SU-DHL-6 (cell line): Measurements from ENCODE around the gene DMC1.

Experiments used
- H2AFZ ChIP-seq: fragments of 200-600 bp; sonication (generic); 2 replicates; pipeline ENCODE4 v1.6.1; 2014; ENCODE audit warnings: low read depth, mild to moderate bottlenecking, moderate library complexity, mixed read lengths, antibody characterized with exemption, low read length; ENCODE audit not compliant: severe bottlenecking
- H3F3A ChIP-seq: fragments of 200-600 bp; shearing (Covaris generic); 2 replicates; pipeline ENCODE4 v1.6.0; 2016; ENCODE audit warnings: antibody characterized with exemption, mild to moderate bottlenecking; ENCODE audit not compliant: insufficient read depth
- H3K27ac ChIP-seq: fragments of 200-600 bp; sonication (generic); 2 replicates; pipeline ENCODE4 v1.5.1; 2016; ENCODE audit warnings: low read depth, mild to moderate bottlenecking, low read length, moderate library complexity, mixed read lengths
- H3K27me3 ChIP-seq: fragments of 200-600 bp; sonication (generic), shearing (Covaris generic); 2 replicates; pipeline ENCODE4 v1.6.0; 2014; ENCODE audit warnings: mild to moderate bottlenecking, low read length
- H3K36me3 ChIP-seq: fragments of 200-600 bp; sonication (generic); 2 replicates; pipeline ENCODE4 v1.6.1; 2014; ENCODE audit warnings: mild to moderate bottlenecking, low read length, mixed read lengths
- H3K4me2 ChIP-seq: fragments of 300-600, 200-600 bp; shearing (Covaris generic), sonication (generic); 2 replicates; pipeline ENCODE4 v1.6.0; 2014; ENCODE audit warnings: low read length, low read depth, mild to moderate bottlenecking; ENCODE audit not compliant: poor library complexity, severe bottlenecking
- H3K4me3 ChIP-seq: fragments of 200-600 bp; sonication (generic); 2 replicates; pipeline ENCODE4 v1.5.1; 2014; ENCODE audit warnings: antibody characterized with exemption, low read length, mild to moderate bottlenecking, mixed read lengths; ENCODE audit not compliant: insufficient read depth, poor library complexity, severe bottlenecking
- H3K79me2 ChIP-seq: fragments of 200-600 bp; sonication (generic); 2 replicates; pipeline ENCODE4 v1.6.1; 2014; ENCODE audit warnings: mild to moderate bottlenecking, low read length, moderate library complexity; ENCODE audit not compliant: insufficient read depth
- H3K9ac ChIP-seq: fragments of 200-600 bp; sonication (generic); 2 replicates; pipeline ENCODE4 v1.7.0; 2014; ENCODE audit warnings: mild to moderate bottlenecking, low read length
- H3K9me2 ChIP-seq: fragments of 200-600 bp; sonication (generic); replicated peaks from 2 replicates; pipeline ENCODE4 v1.6.1; 2014; ENCODE audit warnings: low read length; ENCODE audit not compliant: insufficient read depth
- H3K9me3 ChIP-seq: fragments of 200-600 bp; sonication (generic); 2 replicates; pipeline ENCODE4 v1.6.1; 2014; ENCODE audit warnings: low read length, mixed read lengths; ENCODE audit not compliant: insufficient read depth
- H4K20me1 ChIP-seq: fragments of 200-600 bp; sonication (generic); 2 replicates; pipeline ENCODE4 v1.6.1; 2014; ENCODE audit warnings: low read depth, mild to moderate bottlenecking, antibody characterized with exemption, low read length, moderate library complexity, mixed read lengths
- CTCF ChIP-seq: fragments of 200-600 bp; sonication (generic); IDR thresholded peaks from one replicate; pipeline ENCODE4 v1.5.1; 2017; ENCODE audit warnings: antibody characterized with exemption, mild to moderate bottlenecking, low read length, moderate library complexity; ENCODE audit not compliant: insufficient read depth, poor library complexity, severe bottlenecking
- EZH2phosphoT487 ChIP-seq: fragments of 200-600 bp; sonication (generic), shearing (Covaris generic); conservative IDR thresholded peaks from 2 replicates; pipeline ENCODE4 v1.6.1; 2018; ENCODE audit warnings: mild to moderate bottlenecking, antibody characterized with exemption, low read length, moderate library complexity, mixed read lengths

Gene DMC1

DNA sequence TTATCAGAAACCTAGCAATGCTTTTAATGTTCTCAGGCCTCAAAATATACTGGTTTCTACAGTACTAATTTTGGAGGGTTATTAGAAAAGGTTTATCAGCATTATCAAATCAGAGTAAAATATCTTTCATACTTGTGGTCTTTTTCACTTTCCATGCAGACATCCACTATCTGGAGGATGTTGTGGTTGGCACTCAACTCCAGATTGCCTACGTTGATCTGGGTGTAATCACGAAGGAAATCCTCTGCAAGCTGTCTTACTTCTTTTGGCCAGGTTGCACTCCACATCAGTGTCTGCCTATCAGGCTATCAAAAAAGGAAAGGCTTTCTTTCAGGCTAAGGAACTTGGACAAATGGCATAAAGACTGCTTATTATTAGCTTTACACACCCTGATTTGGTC lies 75.5 kb downstream of the DMC1 start:
- peaks cover 35% of the 10 kb centered on the region; the same call in 1 of the 2 replicates for H3F3A ChIP-seq
- H4K20me1 ChIP-seq: peaks cover 34% of the 10 kb centered on the region; the same call in 1 of the 2 replicates
- H3K27me3 ChIP-seq: no peaks in the 10 kb centered on the region
- peaks cover 87% of the 10 kb centered on the region for H3K36me3 ChIP-seq
- TF ChIP-seq EZH2phosphoT487: no peak
- TF ChIP-seq CTCF: no peak
- H3K27ac ChIP-seq: no peak overlapping the region
- H3K79me2 ChIP-seq: peaks cover 31% of the 10 kb centered on the region
- no peaks in the 10 kb centered on the region for H3K9me2 ChIP-seq
- no peaks in the 10 kb centered on the region for H3K9me3 ChIP-seq
- no peak overlapping the region for H2AFZ ChIP-seq
- no peak overlapping the region for H3K4me2 ChIP-seq
- no peak overlapping the region for H3K9ac ChIP-seq
- no peak overlapping the region for H3K4me3 ChIP-seq

GRCh38 chr22:38491707-38492348 lies 78.2 kb downstream of the DMC1 start:
- Histone ChIP-seq H3K27ac (no peak overlapping the region), H3K9ac (no peak overlapping the region), H2AFZ (no peak overlapping the region), H3K79me2 (peaks cover 12% of the 10 kb centered on the region), H3K36me3 (peaks cover 87% of the 10 kb centered on the region), H4K20me1 (peaks cover 20% of the 10 kb centered on the region; the same call in 1 of the 2 replicates), H3F3A (peaks cover 38% of the 10 kb centered on the region; the same call in 1 of the 2 replicates), H3K9me2 (no peaks in the 10 kb centered on the region), H3K9me3 (no peaks in the 10 kb centered on the region), H3K4me2 (no peak overlapping the region), H3K27me3 (no peaks in the 10 kb centered on the region), H3K4me3 (no peak overlapping the region)
- TF ChIP-seq CTCF (no peak), EZH2phosphoT487 (no peak)

DNA sequence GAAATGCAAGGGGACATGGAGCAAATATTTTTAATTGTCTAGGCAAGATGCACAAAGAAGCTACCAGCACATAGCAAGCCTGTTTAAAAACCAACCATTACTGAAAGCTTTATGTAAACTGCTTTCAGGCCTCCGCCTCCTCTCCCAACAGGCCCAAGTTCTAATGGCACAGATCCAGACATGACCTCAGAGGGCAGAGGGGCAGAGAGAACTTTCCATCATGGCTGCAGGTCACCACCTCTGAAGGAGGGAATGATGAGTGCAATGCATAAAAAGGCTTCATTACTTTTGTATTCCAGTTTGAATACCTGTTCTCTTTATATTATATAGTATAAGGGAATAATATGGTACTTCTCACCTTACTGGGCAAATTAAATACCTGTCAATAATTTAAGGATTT lies 79.1 kb downstream of the DMC1 start:
- Histone ChIP-seq H3K27me3 (no peaks in the 10 kb centered on the region), H3K27ac (no peak overlapping the region), H4K20me1 (peaks cover 11% of the 10 kb centered on the region; the same call in 1 of the 2 replicates), H3K4me2 (no peak overlapping the region), H3K9me2 (no peaks in the 10 kb centered on the region), H3K4me3 (no peak overlapping the region), H3K9me3 (no peaks in the 10 kb centered on the region), H3F3A (peaks cover 37% of the 10 kb centered on the region; the same call in 1 of the 2 replicates), H2AFZ (no peak overlapping the region), H3K79me2 (peaks cover 12% of the 10 kb centered on the region), H3K36me3 (peaks cover 82% of the 10 kb centered on the region), H3K9ac (no peak overlapping the region)
- TF ChIP-seq EZH2phosphoT487 (no peak), CTCF (no peak)
